GM12878 (cell line): ENCODE results near the gene IFNAR2. TPM values are rescaled to one million over a fixed set of nuclear protein-coding genes. Genes with fewer than 3 reads are reported as not detected.
A peak's percentile ranks its signal among the peaks of the same experiment; 100 is the strongest.

ENCODE experiments used
- BRCA1 ChIP-seq: IDR thresholded peaks from 2 replicates; pipeline ENCODE4 v1.6.1; 2011; ENCODE audit warnings: low read depth, low read length, improper control_type of control experiment
- EGR1 ChIP-seq, 2 experiments: IDR thresholded peaks; 1 replicate in 1 of 2; 2 replicates in 1 of 2; pipeline ENCODE4 v1.6.1; 2011 to 2012; ENCODE audit warnings: low read depth in 2 of 2, low read length in 2 of 2, borderline replicate concordance in 1 of 2, mild to moderate bottlenecking in 1 of 2, moderate library complexity in 1 of 2
- ELK1 ChIP-seq: IDR thresholded peaks from 2 replicates; pipeline ENCODE4 v1.6.1; 2012; ENCODE audit warnings: low read depth, low read length, improper control_type of control experiment
- ESRRA ChIP-seq: IDR thresholded peaks from 2 replicates; pipeline ENCODE4 v1.6.1; 2012; ENCODE audit warnings: mild to moderate bottlenecking, low read length, improper control_type of control experiment
- GABPA ChIP-seq: IDR thresholded peaks from 2 replicates; pipeline ENCODE4 v1.6.1; 2014; ENCODE audit warnings: antibody characterized with exemption, low read depth, mild to moderate bottlenecking, inconsistent platforms
- HDAC2 ChIP-seq: fragments of 200-600 bp; sonication (generic); IDR thresholded peaks from 2 replicates; pipeline ENCODE4 v1.6.1; 2017
- IRF3 ChIP-seq: fragments of 450-650 bp; IDR thresholded peaks from 2 replicates; pipeline ENCODE4 v1.6.1; 2014; ENCODE audit warnings: mild to moderate bottlenecking
- IRF4 ChIP-seq: IDR thresholded peaks from 2 replicates; pipeline ENCODE4 v1.6.1; 2011; ENCODE audit warnings: low read depth, low read length
- MAX ChIP-seq: IDR thresholded peaks from 2 replicates; pipeline ENCODE4 v1.6.1; 2012; ENCODE audit warnings: low read depth, low read length, improper control_type of control experiment
- MEF2B ChIP-seq: fragments of 450-650 bp; IDR thresholded peaks from 2 replicates; pipeline ENCODE4 v1.6.1; 2018; ENCODE audit warnings: mild to moderate bottlenecking, moderate library complexity; ENCODE audit not compliant: partially characterized antibody, poor library complexity, severe bottlenecking
- NFYA ChIP-seq: IDR thresholded peaks from 2 replicates; pipeline ENCODE4 v1.6.1; 2011; ENCODE audit warnings: low read depth, mild to moderate bottlenecking, low read length, improper control_type of control experiment, borderline replicate concordance
- PRDM15 ChIP-seq: fragments of 450-650 bp; formaldehyde crosslinking; IDR thresholded peaks from 2 replicates; pipeline ENCODE4 v1.4.0; 2020; ENCODE audit warnings: mild to moderate bottlenecking, moderate library complexity
- RBBP5 ChIP-seq: fragments of 200-600 bp; sonication (generic); conservative IDR thresholded peaks from 2 replicates; pipeline ENCODE4 v1.6.1; 2016
- SUZ12 ChIP-seq: fragments of 200-600 bp; sonication (generic); IDR thresholded peaks from one replicate; pipeline ENCODE4 v1.6.1; 2018; ENCODE audit warnings: antibody characterized with exemption, mild to moderate bottlenecking; ENCODE audit not compliant: unreplicated experiment
- TARDBP ChIP-seq: IDR thresholded peaks from 2 replicates; pipeline ENCODE4 v1.6.1; 2016; ENCODE audit warnings: borderline replicate concordance
- TCF12 ChIP-seq: IDR thresholded peaks from 2 replicates; pipeline ENCODE4 v1.6.1; 2011; ENCODE audit warnings: low read depth, mild to moderate bottlenecking, low read length
- USF2 ChIP-seq: IDR thresholded peaks from 2 replicates; pipeline ENCODE4 v1.6.1; 2011; ENCODE audit warnings: low read depth, low read length, improper control_type of control experiment, borderline replicate concordance
- YY1 ChIP-seq: IDR thresholded peaks from 2 replicates; pipeline ENCODE4 v1.6.1; 2011; ENCODE audit warnings: low read depth, mild to moderate bottlenecking, low read length
- ZNF592 ChIP-seq: fragments of 450-650 bp; IDR thresholded peaks from 2 replicates; pipeline ENCODE4 v1.6.1; 2017; ENCODE audit warnings: mild to moderate bottlenecking, moderate library complexity
- polyA plus RNA-seq, 11 experiments: library from polyadenylated mRNA; depleted of rRNA in 4 of 11; unstranded in 6 of 11; stranded (reverse) in 5 of 11; fragments of >200 nt; fragmentation: Nextera tagmentation in 4 of 11; fragmentation: Illumina TruSeq in 1 of 11; extraction: Ambion mirVana in 4 of 11; extraction: Trizol in 1 of 11; gene quantifications; 1 replicate in 1 of 11; 2 replicates in 10 of 11; pipeline versions ENCODE4 v1.2.1 to v1.2.3, GENCODE V29; 2011 to 2016; ENCODE audit warnings: inconsistent platforms in 2 of 11, missing spikeins in 2 of 11, low read depth in 1 of 11
- total RNA-seq, 4 experiments: library from RNA; depleted of rRNA in 3 of 4; stranded (reverse); fragments of >200 nt in 3 of 4; fragmentation: Illumina TruSeq in 1 of 4; extraction: Trizol in 1 of 4; gene quantifications; 2 replicates each; pipeline versions ENCODE4 v1.2.1 to v1.2.3, GENCODE V29; 2013 to 2021

The IFNAR2 gene
- total and polyA plus RNA-seq, 10 of the 15 experiments (the other 5 are each of a cell fraction or from before 2014, with no cell fraction given): 8.5 to 99.7 (median 58.1) TPM

- TF ChIP-seq IRF3: no peak
- peak; percentile 37; the same call in 1 of the 2 replicates for TF ChIP-seq ELK1
- TF ChIP-seq RBBP5: no peak
- no peak for TF ChIP-seq ZNF592
- no peak for TF ChIP-seq HDAC2
- no peak for TF ChIP-seq USF2
- TF ChIP-seq PRDM15 (CRISPR knock-in tag): no peak
- 0 out of 2 replicates have a peak, but pooled peaks have one; percentile 2 for TF ChIP-seq TCF12
- TF ChIP-seq MEF2B: no peak
- TF ChIP-seq MAX: no peak
- TF ChIP-seq TARDBP: no peak
- no peak for TF ChIP-seq YY1
- TF ChIP-seq EGR1 (IDR thresholded peaks at IDR 0.05; ENCODE audit: borderline replicate concordance in 1 of 2, low read depth in 2 of 2, low read length in 2 of 2): 0 out of 3 replicates have a peak, but pooled peaks of 1 of the 2 experiments have one; percentile 29
- TF ChIP-seq SUZ12: no peak
- TF ChIP-seq GABPA: no peak
- no peak for TF ChIP-seq NFYA
- no peak for TF ChIP-seq IRF4
- TF ChIP-seq BRCA1: no peak
- TF ChIP-seq ESRRA: no peak
These were observed 37.0 kb downstream of the IFNAR2 start (continued) for GRCh38 chr21:33266789-33267135.
